Measurements from ENCODE around the gene SLC16A12.
"Not testable (repeated sequence)": the region's sequence is repeated elsewhere in the genome, so short reads cannot be mapped to it uniquely, and the experiment has no call there.

The SLC16A12 gene

DNA sequence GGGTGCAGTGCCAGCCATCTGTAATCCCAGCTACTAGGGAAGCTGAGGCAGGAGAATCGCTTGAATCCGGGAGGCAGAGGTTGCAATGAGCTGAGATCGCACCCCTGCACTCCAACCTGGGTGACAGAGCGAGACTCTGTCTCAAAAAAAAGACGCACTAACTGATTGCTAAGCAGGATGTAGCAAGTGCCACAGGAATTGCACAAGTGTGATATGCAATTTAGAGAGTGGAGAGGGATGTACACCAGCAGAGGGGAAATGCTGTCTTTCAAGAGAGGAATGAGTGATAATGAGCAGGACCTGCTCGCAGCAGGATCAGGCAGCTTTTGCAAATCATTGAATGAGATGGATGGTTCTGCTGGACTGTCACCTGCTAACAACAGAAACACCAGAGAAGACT, 13.3 kb upstream of the SLC16A12 start:
- H3K4ac ChIP-seq (ENCODE audit: low read depth in 1 of 2, low read length in 2 of 2) = no peak overlapping the region
- no peak overlapping the region for H2AK5ac ChIP-seq (ENCODE audit: low read length, severe bottlenecking)
- H4K8ac ChIP-seq (ENCODE audit: low read length) = no peak overlapping the region
- H4K91ac ChIP-seq (ENCODE audit: low read length) = no peak overlapping the region
- no peak overlapping the region for H2AFZ ChIP-seq (ENCODE audit: low read depth, low read length)
- H2BK15ac ChIP-seq (ENCODE audit: low read depth, poor library complexity, severe bottlenecking) = no peak overlapping the region
- H3K9ac ChIP-seq (ENCODE audit: low read length) = no peak overlapping the region
- H2BK120ac ChIP-seq (ENCODE audit: low read depth, low read length) = no peak overlapping the region
- H3K36me3 ChIP-seq (ENCODE audit: control insufficient read depth in 1 of 2, insufficient read depth in 2 of 2, low read depth in 1 of 2, low read length in 2 of 2) = no peaks in the 10 kb centered on the region
- no peak overlapping the region for H3K23ac ChIP-seq (ENCODE audit: low read length in 2 of 2)
- peaks cover 3% of the 10 kb centered on the region for H3K9me3 ChIP-seq (ENCODE audit: control insufficient read depth, low read length)
- DNase-seq = no peak
- no peak overlapping the region for H2BK12ac ChIP-seq (ENCODE audit: low read length in 2 of 2)
- WGBS = 91% methylated on average over 6 of the region's 6 CpGs
- no peak overlapping the region for H3K27ac ChIP-seq (ENCODE audit: low read length, poor library complexity, severe bottlenecking)
- peaks cover 0 to 23% of the 10 kb centered on the region in 2 experiments for H3K27me3 ChIP-seq (ENCODE audit: control insufficient read depth in 1 of 2, insufficient read depth in 1 of 2, low read length in 2 of 2)
- no peak overlapping the region for H3K18ac ChIP-seq (ENCODE audit: low read depth in 1 of 2, low read length in 2 of 2)
- peaks cover 2% of the 10 kb centered on the region for H3K4me1 ChIP-seq (ENCODE audit: control insufficient read depth, insufficient read depth, low read depth, low read length)
- no peak overlapping the region for H3K4me2 ChIP-seq (ENCODE audit: low read length, poor library complexity, severe bottlenecking)
- H2BK5ac ChIP-seq (ENCODE audit: low read depth, low read length, poor library complexity, severe bottlenecking) = no peak overlapping the region
- H3K14ac ChIP-seq (ENCODE audit: low read length in 2 of 2) = no peak overlapping the region
- no peaks in the 10 kb centered on the region for H3K79me1 ChIP-seq (replicated peaks; ENCODE audit: low read length, poor library complexity, severe bottlenecking)
- no peak overlapping the region for H3K4me3 ChIP-seq (ENCODE audit: insufficient read depth in 1 of 2, low read depth in 1 of 2, low read length in 2 of 2)

DNA sequence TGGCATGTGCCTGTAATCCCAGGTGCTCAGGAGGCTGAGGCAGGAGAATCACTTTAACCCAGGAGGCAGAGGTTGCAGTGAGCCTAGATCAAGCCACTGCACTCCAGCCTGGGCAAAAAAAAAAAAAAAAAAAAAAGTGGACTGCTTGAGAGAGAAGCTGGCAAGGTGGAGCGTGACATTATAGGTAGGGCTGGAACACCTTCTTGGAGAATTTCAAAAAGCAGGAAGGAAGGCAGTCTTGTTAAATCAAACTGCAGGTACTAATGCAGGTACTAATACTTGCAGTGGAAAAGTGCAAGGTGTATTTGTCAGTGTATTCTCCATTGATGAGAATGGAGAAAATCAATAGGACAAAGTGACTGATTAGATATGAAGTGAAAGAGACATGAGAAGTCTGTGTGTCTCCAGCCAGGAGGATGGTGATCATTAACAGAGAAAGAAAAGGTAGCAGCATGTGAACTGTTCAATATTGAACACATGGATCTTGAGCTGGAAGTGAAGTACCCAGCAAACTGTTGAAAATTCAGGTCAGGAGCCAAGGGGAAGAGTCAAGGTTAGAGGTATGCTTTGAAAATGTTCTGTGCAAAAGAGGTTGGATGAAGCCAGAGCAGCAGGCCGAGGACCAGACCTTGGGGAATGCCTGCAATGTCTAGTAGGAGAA, 12.6 kb upstream of the SLC16A12 start:
- H3K4ac ChIP-seq (ENCODE audit: low read depth in 1 of 2, low read length in 2 of 2) = no peak overlapping the region
- H2AK5ac ChIP-seq (ENCODE audit: low read length, severe bottlenecking) = no peak overlapping the region
- peaks cover 3% of the 10 kb centered on the region for H3K9me3 ChIP-seq (ENCODE audit: control insufficient read depth, low read length)
- no peak overlapping the region for H2BK120ac ChIP-seq (ENCODE audit: low read depth, low read length)
- H3K4me1 ChIP-seq (ENCODE audit: control insufficient read depth, insufficient read depth, low read depth, low read length) = no peaks in the 10 kb centered on the region
- no peak overlapping the region for H3K4me2 ChIP-seq (ENCODE audit: low read length, poor library complexity, severe bottlenecking)
- no peak overlapping the region for H3K23ac ChIP-seq (ENCODE audit: low read length in 2 of 2)
- H3K18ac ChIP-seq (ENCODE audit: low read depth in 1 of 2, low read length in 2 of 2) = no peak overlapping the region
- no peaks in the 10 kb centered on the region for H3K79me1 ChIP-seq (replicated peaks; ENCODE audit: low read length, poor library complexity, severe bottlenecking)
- no peak overlapping the region for H3K14ac ChIP-seq (ENCODE audit: low read length in 2 of 2)
- H2BK5ac ChIP-seq (ENCODE audit: low read depth, low read length, poor library complexity, severe bottlenecking) = no peak overlapping the region
- no peak overlapping the region for H2BK15ac ChIP-seq (ENCODE audit: low read depth, poor library complexity, severe bottlenecking)
- 95% methylated on average over 2 of the region's 2 CpGs for WGBS
- DNase-seq = no peak
- no peak overlapping the region for H4K8ac ChIP-seq (ENCODE audit: low read length)
- no peak overlapping the region for H2BK12ac ChIP-seq (ENCODE audit: low read length in 2 of 2)
- H3K9ac ChIP-seq (ENCODE audit: low read length) = no peak overlapping the region
- H3K27me3 ChIP-seq (ENCODE audit: control insufficient read depth in 1 of 2, insufficient read depth in 1 of 2, low read length in 2 of 2) = peaks cover 0 to 27% of the 10 kb centered on the region in 2 experiments
- no peaks in the 10 kb centered on the region for H3K36me3 ChIP-seq (ENCODE audit: control insufficient read depth in 1 of 2, insufficient read depth in 2 of 2, low read depth in 1 of 2, low read length in 2 of 2)
- H2AFZ ChIP-seq (ENCODE audit: low read depth, low read length) = no peak overlapping the region
- no peak overlapping the region for H3K4me3 ChIP-seq (ENCODE audit: insufficient read depth in 1 of 2, low read depth in 1 of 2, low read length in 2 of 2)
- H3K27ac ChIP-seq (ENCODE audit: low read length, poor library complexity, severe bottlenecking) = no peak overlapping the region
- H4K91ac ChIP-seq (ENCODE audit: low read length) = no peak overlapping the region

DNA sequence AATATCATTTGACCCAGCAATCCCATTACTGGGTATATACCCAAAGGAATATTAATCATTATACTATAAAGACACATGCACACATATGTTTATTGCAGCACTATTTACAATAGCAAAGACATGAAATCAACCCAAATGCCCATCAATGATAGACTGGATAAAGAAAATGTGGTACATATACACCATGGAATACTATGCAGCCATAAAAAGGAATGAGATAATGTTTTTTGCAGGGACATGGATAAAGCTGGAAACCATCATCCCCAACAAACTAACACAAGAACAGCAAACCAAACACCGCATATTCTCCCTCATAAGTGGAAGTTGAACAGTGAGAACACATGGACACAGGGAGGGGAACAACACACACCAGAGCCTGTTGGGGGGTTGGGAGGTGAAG, 11.3 kb upstream of the SLC16A12 start:
- not testable (repeated sequence) for H3K4me1 ChIP-seq (ENCODE audit: control insufficient read depth, insufficient read depth, low read depth, low read length); H3K14ac ChIP-seq (ENCODE audit: low read length in 2 of 2); H2BK5ac ChIP-seq (ENCODE audit: low read depth, low read length, poor library complexity, severe bottlenecking); DNase-seq; H3K9me3 ChIP-seq (ENCODE audit: control insufficient read depth, low read length); H3K4me2 ChIP-seq (ENCODE audit: low read length, poor library complexity, severe bottlenecking); H2AK5ac ChIP-seq (ENCODE audit: low read length, severe bottlenecking); H2BK120ac ChIP-seq (ENCODE audit: low read depth, low read length); H2BK12ac ChIP-seq (ENCODE audit: low read length in 2 of 2); H2BK15ac ChIP-seq (ENCODE audit: low read depth, poor library complexity, severe bottlenecking); H3K36me3 ChIP-seq (ENCODE audit: control insufficient read depth in 1 of 2, insufficient read depth in 2 of 2, low read depth in 1 of 2, low read length in 2 of 2); H3K4me3 ChIP-seq (ENCODE audit: insufficient read depth in 1 of 2, low read depth in 1 of 2, low read length in 2 of 2); H3K79me1 ChIP-seq (replicated peaks; ENCODE audit: low read length, poor library complexity, severe bottlenecking); H3K9ac ChIP-seq (ENCODE audit: low read length); H3K18ac ChIP-seq (ENCODE audit: low read depth in 1 of 2, low read length in 2 of 2); H4K8ac ChIP-seq (ENCODE audit: low read length); H4K91ac ChIP-seq (ENCODE audit: low read length); H3K27ac ChIP-seq (ENCODE audit: low read length, poor library complexity, severe bottlenecking); H3K23ac ChIP-seq (ENCODE audit: low read length in 2 of 2); H2AFZ ChIP-seq (ENCODE audit: low read depth, low read length); H3K4ac ChIP-seq (ENCODE audit: low read depth in 1 of 2, low read length in 2 of 2)
- peaks cover 0 to 21% of the 10 kb centered on the region in 2 experiments for H3K27me3 ChIP-seq (ENCODE audit: control insufficient read depth in 1 of 2, insufficient read depth in 1 of 2, low read length in 2 of 2)
- no CpG with 5 or more reads among the region's 1 CpG for WGBS

DNA sequence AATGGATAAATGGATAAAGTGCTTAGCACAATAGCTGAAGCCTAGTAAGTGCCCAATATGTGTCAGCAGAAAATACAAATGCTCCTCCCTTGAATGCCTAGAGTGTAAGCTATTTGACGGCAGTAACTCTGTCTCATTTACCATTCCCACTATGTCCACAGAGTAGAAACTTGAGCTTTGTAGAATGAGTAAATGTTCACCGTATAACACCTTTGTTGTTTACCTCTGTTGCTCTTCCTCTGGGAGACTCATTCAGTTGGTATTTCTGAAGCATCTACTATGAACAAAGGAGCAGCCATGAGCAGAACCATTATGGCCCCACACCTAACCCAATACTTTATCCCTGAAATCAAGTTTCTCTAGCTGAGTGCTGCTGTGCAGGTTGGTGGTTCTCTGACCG, 8.4 kb upstream of the SLC16A12 start:
- no peaks in the 10 kb centered on the region for H3K79me1 ChIP-seq (replicated peaks; ENCODE audit: low read length, poor library complexity, severe bottlenecking)
- H2AFZ ChIP-seq (ENCODE audit: low read depth, low read length) = no peak overlapping the region
- H2BK120ac ChIP-seq (ENCODE audit: low read depth, low read length) = no peak overlapping the region
- H4K8ac ChIP-seq (ENCODE audit: low read length) = no peak overlapping the region
- DNase-seq = no peak
- no peak overlapping the region for H3K27ac ChIP-seq (ENCODE audit: low read length, poor library complexity, severe bottlenecking)
- H4K91ac ChIP-seq (ENCODE audit: low read length) = no peak overlapping the region
- H3K4ac ChIP-seq (ENCODE audit: low read depth in 1 of 2, low read length in 2 of 2) = no peak overlapping the region
- no peak overlapping the region for H2BK15ac ChIP-seq (ENCODE audit: low read depth, poor library complexity, severe bottlenecking)
- 88% methylated on average over 2 of the region's 3 CpGs for WGBS
- no peak overlapping the region for H3K4me3 ChIP-seq (ENCODE audit: insufficient read depth in 1 of 2, low read depth in 1 of 2, low read length in 2 of 2)
- H3K9me3 ChIP-seq (ENCODE audit: control insufficient read depth, low read length) = peaks cover 3% of the 10 kb centered on the region
- H3K4me2 ChIP-seq (ENCODE audit: low read length, poor library complexity, severe bottlenecking) = no peak overlapping the region
- H2AK5ac ChIP-seq (ENCODE audit: low read length, severe bottlenecking) = no peak overlapping the region
- no peak overlapping the region for H3K14ac ChIP-seq (ENCODE audit: low read length in 2 of 2)
- H2BK12ac ChIP-seq (ENCODE audit: low read length in 2 of 2) = no peak overlapping the region
- no peak overlapping the region for H2BK5ac ChIP-seq (ENCODE audit: low read depth, low read length, poor library complexity, severe bottlenecking)
- peaks cover 0 to 19% of the 10 kb centered on the region in 2 experiments for H3K27me3 ChIP-seq (ENCODE audit: control insufficient read depth in 1 of 2, insufficient read depth in 1 of 2, low read length in 2 of 2)
- no peaks in the 10 kb centered on the region for H3K36me3 ChIP-seq (ENCODE audit: control insufficient read depth in 1 of 2, insufficient read depth in 2 of 2, low read depth in 1 of 2, low read length in 2 of 2)
- no peak overlapping the region for H3K18ac ChIP-seq (ENCODE audit: low read depth in 1 of 2, low read length in 2 of 2)
- no peak overlapping the region for H3K9ac ChIP-seq (ENCODE audit: low read length)
- no peak overlapping the region for H3K23ac ChIP-seq (ENCODE audit: low read length in 2 of 2)
- H3K4me1 ChIP-seq (ENCODE audit: control insufficient read depth, insufficient read depth, low read depth, low read length) = no peaks in the 10 kb centered on the region

Data from mesenchymal stem cell (in vitro differentiated cells and primary cell).